HCT116 (cell line): ENCODE results near the gene NPC2. TPM values are rescaled to one million over a fixed set of nuclear protein-coding genes. Genes with fewer than 3 reads are reported as not detected.

ENCODE experiments used
- ATAC-seq: fragments of 200-7000 bp; cut with Tn5 transposase; 2 replicates; pipeline ENCODE4 v1.9.1; 2020; ENCODE audit warnings: mild to moderate bottlenecking, moderate library complexity
- BruUV-seq: library from RNA; stranded (reverse); fragments of 400-500 nt; replicated peaks from 2 replicates; lab custom pipeline; 2021; lab: Mats Ljungman, UMichigan
- CTCF ChIA-PET: fragments of 300-600 bp; sonication (Branson Sonifier 250); formaldehyde crosslinking; loops from one replicate; lab custom pipeline; 2021; ENCODE audit warnings: antibody characterized with exemption; lab: Charles Lee
- POLR2A ChIA-PET: fragments of 300-600, 350-600 bp; sonication (Branson Sonifier 250); formaldehyde crosslinking; loops from one replicate; lab custom pipeline; 2021; ENCODE audit warnings: antibody characterized with exemption; lab: Charles Lee
- RAD21 ChIA-PET, 2 experiments: fragments of 300-600 bp; sonication (Branson Sonifier 250); formaldehyde crosslinking; loops; one replicate each; lab custom pipeline; 2023; ENCODE audit warnings: low total read pairs in 2 of 2; ENCODE audit not compliant: uncharacterized antibody in 2 of 2, unreplicated experiment in 2 of 2, low non-redundant PET in 1 of 2; lab: Charles Lee
- DNase-seq: peaks from one replicate; pipeline ENCODE4 v3.0.0-alpha.2; 2010; ENCODE audit warnings: low read depth, low spot score
- H2AFZ ChIP-seq: fragments of 200-600 bp; shearing (Covaris generic), sonication (generic); 2 replicates; pipeline ENCODE4 v1.6.1; 2017; ENCODE audit warnings: low read depth, mixed run types, mixed read lengths, antibody characterized with exemption, low read length; ENCODE audit not compliant: poor library complexity, severe bottlenecking
- H3K27ac ChIP-seq: 2 replicates; pipeline ENCODE4 v1.5.1; 2012; ENCODE audit warnings: low read depth, low read length
- H3K27me3 ChIP-seq: fragments of 200-600 bp; sonication (generic); 2 replicates; pipeline ENCODE4 v1.6.1; 2016; ENCODE audit warnings: mixed run types, low read length, mixed read lengths; ENCODE audit not compliant: insufficient read depth
- H3K36me3 ChIP-seq, 2 experiments: fragments of 200-500 bp in 1 of 2; fragments of 200-600 bp in 1 of 2; sonication (Bioruptor generic) in 1 of 2; sonication (generic) in 1 of 2; 2 replicates each; pipeline versions ENCODE4 v1.5.1 to v1.6.1; 2014 to 2016; ENCODE audit warnings: low read length in 2 of 2, inconsistent platforms in 1 of 2, mixed read lengths in 1 of 2, mixed run types in 1 of 2; ENCODE audit not compliant: insufficient read depth in 2 of 2, control insufficient read depth in 1 of 2
- H3K4me1 ChIP-seq, 2 experiments: fragments of 200-600 bp in 1 of 2; sonication (generic) in 1 of 2; 2 replicates each; pipeline versions ENCODE4 v1.5.1 to v1.6.1; 2012 to 2017; ENCODE audit warnings: low read length in 2 of 2, inconsistent platforms in 1 of 2, mild to moderate bottlenecking in 1 of 2, mixed read lengths in 1 of 2, mixed run types in 1 of 2, moderate library complexity in 1 of 2; ENCODE audit not compliant: insufficient read depth in 2 of 2, control insufficient read depth in 1 of 2
- H3K4me2 ChIP-seq: fragments of 200-600 bp; sonication (generic); 2 replicates; pipeline ENCODE4 v1.6.1; 2017; ENCODE audit warnings: mixed run types, low read length, mixed read lengths
- H3K4me3 ChIP-seq, 2 experiments: fragments of 200-600 bp in 1 of 2; sonication (generic) in 1 of 2; replicated peaks in 1 of 2; 2 replicates each; pipeline ENCODE4 v1.5.1; 2011 to 2016; ENCODE audit warnings: low read length in 2 of 2, control low read depth in 1 of 2, low read depth in 1 of 2, mild to moderate bottlenecking in 1 of 2, mixed read lengths in 1 of 2, mixed run types in 1 of 2
- H3K79me2 ChIP-seq: fragments of 200-600 bp; sonication (generic); 2 replicates; pipeline ENCODE4 v1.6.1; 2017; ENCODE audit warnings: mild to moderate bottlenecking, mixed run types, low read length, moderate library complexity, mixed read lengths; ENCODE audit not compliant: insufficient read depth
- H3K9ac ChIP-seq: fragments of 200-600 bp; sonication (generic); 2 replicates; pipeline ENCODE4 v1.6.1; 2016; ENCODE audit warnings: low read length, mixed read lengths
- H3K9me2 ChIP-seq: fragments of 200-600 bp; sonication (generic), shearing (Covaris generic); 2 replicates; pipeline ENCODE4 v1.6.1; 2017; ENCODE audit warnings: mixed run types, mild to moderate bottlenecking, moderate library complexity; ENCODE audit not compliant: insufficient read depth
- H3K9me3 ChIP-seq, 2 experiments: fragments of 200-500 bp in 1 of 2; fragments of 200-600 bp in 1 of 2; sonication (Bioruptor generic) in 1 of 2; sonication (generic) in 1 of 2; 2 replicates each; pipeline ENCODE4 v1.6.1; 2014 to 2017; ENCODE audit warnings: low read length in 2 of 2, mixed read lengths in 2 of 2, inconsistent platforms in 1 of 2, low read depth in 1 of 2, mild to moderate bottlenecking in 1 of 2, mixed run types in 1 of 2, moderate library complexity in 1 of 2; ENCODE audit not compliant: control insufficient read depth in 1 of 2, insufficient read depth in 1 of 2
- H4K20me1 ChIP-seq: fragments of 200-600 bp; sonication (generic), shearing (Covaris generic); 2 replicates; pipeline ENCODE4 v1.6.1; 2017; ENCODE audit warnings: mixed run types, mild to moderate bottlenecking, moderate library complexity; ENCODE audit not compliant: insufficient read depth
- CBX3 ChIP-seq: IDR thresholded peaks from 2 replicates; pipeline ENCODE4 v1.6.1; 2012; ENCODE audit warnings: low read depth
- EZH2 ChIP-seq: fragments of 200-600 bp; sonication (generic); IDR thresholded peaks from 2 replicates; pipeline ENCODE4 v1.6.1; 2017; ENCODE audit warnings: antibody characterized with exemption, mixed run types
- EZH2phosphoT487 ChIP-seq: fragments of 200-600 bp; IDR thresholded peaks from 2 replicates; pipeline ENCODE4 v1.6.1; 2018; ENCODE audit warnings: antibody characterized with exemption, borderline replicate concordance
- FOSL1 ChIP-seq: IDR thresholded peaks from 2 replicates; pipeline ENCODE4 v1.6.1; 2012; ENCODE audit warnings: low read depth
- POLR2A ChIP-seq: IDR thresholded peaks from 2 replicates; pipeline ENCODE4 v1.7.0; 2011; ENCODE audit warnings: borderline replicate concordance; ENCODE audit not compliant: insufficient read depth, insufficient read length; ENCODE audit errors: extremely low read depth
- POLR2AphosphoS5 ChIP-seq: IDR thresholded peaks from 2 replicates; pipeline ENCODE4 v1.6.1; 2011; ENCODE audit warnings: mild to moderate bottlenecking, low read depth, low read length, moderate library complexity
- SP1 ChIP-seq: IDR thresholded peaks from 2 replicates; pipeline ENCODE4 v1.6.1; 2012; ENCODE audit warnings: low read depth
- ZNF274 ChIP-seq: fragments of 200-500 bp; sonication (Bioruptor generic); IDR thresholded peaks from 2 replicates; pipeline ENCODE4 v1.6.1; 2014; ENCODE audit warnings: mild to moderate bottlenecking, low read depth, low read length, inconsistent platforms
- intact Hi-C: fragments of 100-400 bp; cut with micrococcal nuclease; formaldehyde crosslinking; loops from 2 replicates; pipeline ENCODE4 v1.10.0; 2022
- total RNA-seq: library from RNA; stranded (reverse); gene quantifications from one replicate; pipeline ENCODE4 v1.2.1, GENCODE V29; 2021; ENCODE audit not compliant: unreplicated experiment
- TF ChIP-seq, protein P1 (sequence below): IDR thresholded peaks from 2 replicates; pipeline ENCODE4 v1.6.1; 2012; ENCODE audit warnings: low read depth
- TF ChIP-seq, protein P2 (sequence below): IDR thresholded peaks from 2 replicates; pipeline ENCODE4 v1.6.1; 2012

The NPC2 gene
- total RNA-seq, 1 experiment from 2014 or later: 105 TPM

- TF ChIP-seq, protein P1, sequence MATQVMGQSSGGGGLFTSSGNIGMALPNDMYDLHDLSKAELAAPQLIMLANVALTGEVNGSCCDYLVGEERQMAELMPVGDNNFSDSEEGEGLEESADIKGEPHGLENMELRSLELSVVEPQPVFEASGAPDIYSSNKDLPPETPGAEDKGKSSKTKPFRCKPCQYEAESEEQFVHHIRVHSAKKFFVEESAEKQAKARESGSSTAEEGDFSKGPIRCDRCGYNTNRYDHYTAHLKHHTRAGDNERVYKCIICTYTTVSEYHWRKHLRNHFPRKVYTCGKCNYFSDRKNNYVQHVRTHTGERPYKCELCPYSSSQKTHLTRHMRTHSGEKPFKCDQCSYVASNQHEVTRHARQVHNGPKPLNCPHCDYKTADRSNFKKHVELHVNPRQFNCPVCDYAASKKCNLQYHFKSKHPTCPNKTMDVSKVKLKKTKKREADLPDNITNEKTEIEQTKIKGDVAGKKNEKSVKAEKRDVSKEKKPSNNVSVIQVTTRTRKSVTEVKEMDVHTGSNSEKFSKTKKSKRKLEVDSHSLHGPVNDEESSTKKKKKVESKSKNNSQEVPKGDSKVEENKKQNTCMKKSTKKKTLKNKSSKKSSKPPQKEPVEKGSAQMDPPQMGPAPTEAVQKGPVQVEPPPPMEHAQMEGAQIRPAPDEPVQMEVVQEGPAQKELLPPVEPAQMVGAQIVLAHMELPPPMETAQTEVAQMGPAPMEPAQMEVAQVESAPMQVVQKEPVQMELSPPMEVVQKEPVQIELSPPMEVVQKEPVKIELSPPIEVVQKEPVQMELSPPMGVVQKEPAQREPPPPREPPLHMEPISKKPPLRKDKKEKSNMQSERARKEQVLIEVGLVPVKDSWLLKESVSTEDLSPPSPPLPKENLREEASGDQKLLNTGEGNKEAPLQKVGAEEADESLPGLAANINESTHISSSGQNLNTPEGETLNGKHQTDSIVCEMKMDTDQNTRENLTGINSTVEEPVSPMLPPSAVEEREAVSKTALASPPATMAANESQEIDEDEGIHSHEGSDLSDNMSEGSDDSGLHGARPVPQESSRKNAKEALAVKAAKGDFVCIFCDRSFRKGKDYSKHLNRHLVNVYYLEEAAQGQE: no peak
- TF ChIP-seq POLR2AphosphoS5 (no peak), SP1 (no peak), CBX3 (no peak), POLR2A (no peak)
- TF ChIP-seq, protein P2, sequence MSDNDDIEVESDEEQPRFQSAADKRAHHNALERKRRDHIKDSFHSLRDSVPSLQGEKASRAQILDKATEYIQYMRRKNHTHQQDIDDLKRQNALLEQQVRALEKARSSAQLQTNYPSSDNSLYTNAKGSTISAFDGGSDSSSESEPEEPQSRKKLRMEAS: no peak
Measured at GRCh38 chr14:74465335-74465734, 27.8 kb downstream of the NPC2 start (continued).

DNA sequence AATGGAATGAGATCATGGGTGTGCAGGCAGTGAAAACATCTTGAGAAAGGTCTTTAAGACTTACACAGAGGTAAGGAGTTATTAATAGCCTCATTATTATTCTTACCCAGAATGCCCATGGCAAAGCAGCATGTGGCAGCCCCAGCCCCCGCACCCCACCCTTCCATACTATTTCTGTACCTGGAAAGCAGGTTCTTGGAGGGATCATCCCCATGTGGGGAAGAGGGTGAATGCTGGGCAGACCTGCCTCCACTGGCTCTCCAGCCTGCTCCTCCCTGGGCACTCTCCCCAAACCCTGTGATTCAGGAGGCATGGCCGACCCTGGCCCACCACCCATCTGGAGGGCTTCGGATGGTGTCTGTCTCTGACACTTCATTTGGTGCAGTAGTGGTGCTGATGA lies 28.3 kb downstream of the NPC2 start:
- Histone ChIP-seq H3K27me3 (0 out of 2 replicates have a peak, but pooled peaks cover 4% of the 10 kb centered on the region), H3K4me1 (0 out of 4 replicates have a peak, but pooled peaks cover 0 to 2% of the 10 kb centered on the region in 2 experiments), H2AFZ (no peak overlapping the region), H3K9me2 (no peaks in the 10 kb centered on the region), H3K36me3 (no peaks in the 10 kb centered on the region), H4K20me1 (no peaks in the 10 kb centered on the region), H3K9me3 (no peaks in the 10 kb centered on the region), H3K9ac (no peak overlapping the region), H3K27ac (no peak overlapping the region), H3K79me2 (no peaks in the 10 kb centered on the region)
- intact Hi-C loops: no loop called here
- no peak for ATAC-seq
- ChIA-PET RAD21 (no interaction called here), CTCF (interaction anchor here (0.6 kb wide), 1 partner anchor 15 kb away, joined by 3 read pairs; no protein-coding TSS in a partner anchor), POLR2A (no interaction called here)
- no TSS peak for BruUV-seq
- DNase-seq: no peak
- no peak for TF ChIP-seq FOSL1
- TF ChIP-seq ZNF274: no peak
- no peak for TF ChIP-seq EZH2
- no peak for TF ChIP-seq EZH2phosphoT487
- no peak for TF ChIP-seq POLR2AphosphoS5
- TF ChIP-seq, protein P1: no peak
- TF ChIP-seq, all 23 proteins: peak for 0
- no peak overlapping the region for H3K4me2 ChIP-seq
- no peak overlapping the region for H3K4me3 ChIP-seq
